CD4-positive, alpha-beta T cell treated with Interleukin-4 for 1 hour (primary cell): ENCODE measurements around the gene ZNF354C.
"Not testable (repeated sequence)": the region's sequence is repeated elsewhere in the genome, so short reads cannot be mapped to it uniquely, and the experiment has no call there.

Experiments used
- DNase-seq, 2 donors: peaks; one replicate each; pipeline ENCODE4 v3.0.0-alpha.2; 2020 to 2022

The ZNF354C gene

GRCh38 chr5:179060116-179061008, at the start of gene ZNF354C:
ZNF354C (plus strand) TSS chr5:179060373; CDS start chr5:179062069, 1,696 bp downstream.
- peak; percentile 89 for DNase-seq

GRCh38 chr5:179023528-179024189, 36.5 kb upstream of the ZNF354C start, which contains the start of gene ZNF879:
ZNF879 (plus strand) TSS chr5:179023804; CDS start chr5:179025005, 1,201 bp downstream.
- peak; percentile 95 to 96 for DNase-seq

GRCh38 chr5:179033004-179033580, 27.1 kb upstream of the ZNF354C start:
- DNase-seq = no peak

GRCh38 chr5:179044765-179045164, 15.4 kb upstream of the ZNF354C start:
- no peak for DNase-seq

- no peak for DNase-seq
Measured at GRCh38 chr5:179051784-179052183, 8.4 kb upstream of the ZNF354C start.

- no peak for DNase-seq
Measured at GRCh38 chr5:179054036-179054785, 6.0 kb upstream of the ZNF354C start.

GRCh38 chr5:179054876-179055275, 5.3 kb upstream of the ZNF354C start:
- DNase-seq = no peak

- no peak for DNase-seq
Measured at GRCh38 chr5:179055436-179055835, 4.7 kb upstream of the ZNF354C start.

GRCh38 chr5:179055841-179056240, 4.3 kb upstream of the ZNF354C start:
- DNase-seq = no peak

GRCh38 chr5:179061025-179061424, 852 bp downstream of the ZNF354C start:
- no peak for DNase-seq

GRCh38 chr5:179065703-179066102, 5.5 kb downstream of the ZNF354C start:
- no peak for DNase-seq

- DNase-seq = no peak
Measured at GRCh38 chr5:179079165-179079987, 19.2 kb downstream of the ZNF354C start.

- DNase-seq = no peak
Measured at GRCh38 chr5:179080724-179081123, 20.6 kb downstream of the ZNF354C start.

GRCh38 chr5:179089502-179089901, 29.3 kb downstream of the ZNF354C start:
- no peak for DNase-seq

- not testable (repeated sequence) for DNase-seq
Measured at GRCh38 chr5:179101282-179101681, 41.1 kb downstream of the ZNF354C start.

GRCh38 chr5:179110528-179110927, 50.4 kb downstream of the ZNF354C start:
- DNase-seq = no peak

- peak in 1 of 2 donors; percentile 1 for DNase-seq
Measured at GRCh38 chr5:179111267-179112207, 51.4 kb downstream of the ZNF354C start.

GRCh38 chr5:179112469-179113142, 52.4 kb downstream of the ZNF354C start:
- DNase-seq = no peak

GRCh38 chr5:179113143-179113530, 53.0 kb downstream of the ZNF354C start:
- peak in 1 of 2 donors; percentile 2 for DNase-seq
